HepG2 (cell line): ENCODE data around the gene RTEL1. TPM values are rescaled to one million over a fixed set of nuclear protein-coding genes. Genes with fewer than 3 reads are reported as not detected.
A peak's percentile ranks its signal among the peaks of the same experiment; 100 is the strongest.

ENCODE experiments used
- DMTF1 ChIP-seq: sonication (generic); formaldehyde crosslinking; IDR thresholded peaks from 2 replicates; pipeline ENCODE4 v1.4.0; 2020; ENCODE audit warnings: mild to moderate bottlenecking, missing genetic modification reagents
- EEA1 ChIP-seq: sonication (generic); formaldehyde crosslinking; IDR thresholded peaks from 2 replicates; pipeline ENCODE4 v1.5.1; 2020; ENCODE audit warnings: mild to moderate bottlenecking, missing genetic modification reagents, borderline replicate concordance
- GMEB1 ChIP-seq: sonication (generic); formaldehyde crosslinking; IDR thresholded peaks from 2 replicates; pipeline ENCODE4 v1.5.1; 2020; ENCODE audit warnings: missing genetic modification reagents, mild to moderate bottlenecking, borderline replicate concordance
- ISL2 ChIP-seq: sonication (generic); formaldehyde crosslinking; IDR thresholded peaks from 2 replicates; pipeline ENCODE4 v1.5.0; 2020; ENCODE audit warnings: missing genetic modification reagents
- MLX ChIP-seq: IDR thresholded peaks from 2 replicates; pipeline ENCODE4 v1.6.1; 2016
- NFIB ChIP-seq: sonication (generic); formaldehyde crosslinking; IDR thresholded peaks from 2 replicates; pipeline ENCODE4 v1.9.0; 2021; ENCODE audit warnings: missing genetic modification reagents, mild to moderate bottlenecking, borderline replicate concordance
- PHF8 ChIP-seq: sonication (generic); formaldehyde crosslinking; IDR thresholded peaks from 2 replicates; pipeline ENCODE4 v1.5.0; 2020; ENCODE audit warnings: missing genetic modification reagents
- RBM39 ChIP-seq: fragments of 200-400 bp; formaldehyde crosslinking; IDR thresholded peaks from one replicate; pipeline ENCODE4 v1.6.1; 2018; ENCODE audit warnings: antibody characterized with exemption, mild to moderate bottlenecking, low read depth, low read length; ENCODE audit not compliant: poor library complexity, severe bottlenecking
- REST ChIP-seq, 2 experiments: IDR thresholded peaks; 2 replicates each; pipeline ENCODE4 v1.6.1; 2011 to 2012; ENCODE audit warnings: low read length in 2 of 2, borderline replicate concordance in 1 of 2, low read depth in 1 of 2, mild to moderate bottlenecking in 1 of 2, moderate library complexity in 1 of 2
- XBP1 ChIP-seq: sonication (generic); formaldehyde crosslinking; IDR thresholded peaks from 2 replicates; pipeline ENCODE4 v1.5.0; 2020; ENCODE audit warnings: missing genetic modification reagents
- ZNF17 ChIP-seq: sonication (generic); formaldehyde crosslinking; IDR thresholded peaks from 2 replicates; pipeline ENCODE4 v1.5.0; 2020; ENCODE audit warnings: mild to moderate bottlenecking, missing genetic modification reagents
- ZNF275 ChIP-seq: sonication (generic); formaldehyde crosslinking; IDR thresholded peaks from 2 replicates; pipeline ENCODE4 v1.8.0; 2022; ENCODE audit warnings: missing genetic modification reagents, mild to moderate bottlenecking, inconsistent platforms, borderline replicate concordance
- ZSCAN31 ChIP-seq: sonication (generic); formaldehyde crosslinking; IDR thresholded peaks from 2 replicates; pipeline ENCODE4 v1.5.0; 2020; ENCODE audit warnings: low read depth, mild to moderate bottlenecking, missing genetic modification reagents
- polyA plus RNA-seq, 8 experiments: library from polyadenylated mRNA; depleted of rRNA in 3 of 8; stranded (reverse) in 7 of 8; unstranded in 1 of 8; fragments of >200 nt; fragmentation: Illumina TruSeq in 4 of 8; extraction: Trizol in 4 of 8; gene quantifications; 2 replicates each; pipeline versions ENCODE4 v1.2.1 to v1.2.3, GENCODE V29; 2011 to 2016; ENCODE audit warnings: low read depth in 4 of 8, missing spikeins in 1 of 8, mixed read lengths in 1 of 8; ENCODE audit not compliant: insufficient read depth in 1 of 8
- total RNA-seq, 5 experiments: library from RNA; depleted of rRNA; stranded (reverse); fragments of >200 nt; fragmentation: Illumina TruSeq; extraction: Trizol; gene quantifications; 2 replicates each; pipeline ENCODE4 v1.2.3, GENCODE V29; 2016; ENCODE audit warnings: low read depth in 1 of 5

The RTEL1 gene
- total and polyA plus RNA-seq, 2 of the 13 experiments (the other 11 are each of a cell fraction or from before 2014, with no cell fraction given): 21.8 to 36.4 TPM

GRCh38 chr20:63740627-63741353, 82.7 kb downstream of the RTEL1 start (continued):
- TF ChIP-seq RBM39: peak; percentile 98
- peak; percentile 86; the same call in 1 of the 2 replicates for TF ChIP-seq NFIB (CRISPR knock-in tag)
- TF ChIP-seq REST (IDR thresholded peaks at IDR 0.05; ENCODE audit: borderline replicate concordance in 1 of 2, low read depth in 1 of 2, low read length in 2 of 2): peak in 1 of 2 experiments; percentile 15; a peak in 2 of 4 replicates
- no peak for TF ChIP-seq ZNF17 (CRISPR knock-in tag)
- peak; percentile 96 for TF ChIP-seq ISL2 (CRISPR knock-in tag)
- peak; percentile 91 for TF ChIP-seq PHF8 (CRISPR knock-in tag)
- peak; percentile 73; the same call in 1 of the 2 replicates for TF ChIP-seq DMTF1 (CRISPR knock-in tag)
- TF ChIP-seq EEA1 (CRISPR knock-in tag): peak; percentile 86; the same call in 1 of the 2 replicates
- TF ChIP-seq GMEB1 (CRISPR knock-in tag): peak; percentile 79; the same call in 1 of the 2 replicates
- TF ChIP-seq ZSCAN31 (CRISPR knock-in tag): peak; percentile 96
- peak; percentile 82 for TF ChIP-seq MLX (CRISPR knock-in tag)
- TF ChIP-seq ZNF275 (CRISPR knock-in tag): peak; percentile 99
- TF ChIP-seq XBP1 (CRISPR knock-in tag): peak; percentile 94; the same call in 1 of the 2 replicates
